OCI-LY3 (cell line): ENCODE measurements around the gene NFIA.

Source experiments
- CTCF ChIP-seq: fragments of 200-600, 300-600 bp; sonication (generic); IDR thresholded peaks from 2 replicates; pipeline ENCODE4 v1.5.1; 2014; ENCODE audit warnings: antibody characterized with exemption, low read length, low read depth
- EZH2phosphoT487 ChIP-seq: fragments of 200-600 bp; shearing (Covaris generic); IDR thresholded peaks from 2 replicates; pipeline ENCODE4 v1.6.1; 2018; ENCODE audit warnings: antibody characterized with exemption, mixed run types, low read depth

DNA sequence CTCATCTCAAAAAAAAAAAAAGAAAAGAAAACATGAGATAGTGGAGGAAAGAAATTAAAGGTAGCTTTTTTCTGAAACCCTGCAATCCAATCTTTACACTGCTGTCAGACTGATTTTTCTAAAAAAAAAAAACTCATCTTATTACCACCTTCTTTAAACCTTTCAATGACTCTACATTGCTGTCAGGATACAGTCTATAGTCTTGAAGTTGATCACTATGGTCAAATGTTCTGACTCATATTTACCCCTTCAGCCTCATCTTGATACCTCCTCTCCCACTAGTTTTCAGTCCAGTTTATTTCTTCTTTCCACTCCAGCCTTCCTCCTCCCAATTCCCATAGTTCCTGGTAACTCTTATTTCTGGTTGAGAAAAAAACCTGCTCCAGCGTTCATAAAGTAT lies 17.7 kb upstream of the NFIA start:
- TF ChIP-seq CTCF, result no peak
- no peak for TF ChIP-seq EZH2phosphoT487
